Karpas-422 (cell line): Measurements from ENCODE around the gene DUSP10. TPM values are rescaled to one million over a fixed set of nuclear protein-coding genes. Genes with fewer than 3 reads are reported as not detected.

Source experiments
- DNase-seq: peaks from one replicate; pipeline ENCODE4 v3.0.0-alpha.2; 2015
- H2AFZ ChIP-seq: fragments of 200-600 bp; sonication (generic); 2 replicates; pipeline ENCODE4 v1.6.1; 2014; ENCODE audit warnings: antibody characterized with exemption, low read length, mixed read lengths
- H3K27ac ChIP-seq: fragments of 200-600 bp; sonication (generic); 2 replicates; pipeline ENCODE4 v1.5.1; 2014; ENCODE audit warnings: mild to moderate bottlenecking, low read length, moderate library complexity
- H3K27me3 ChIP-seq: fragments of 200-600 bp; sonication (generic); 2 replicates; pipeline ENCODE4 v1.6.1; 2014; ENCODE audit warnings: low read length, mixed read lengths
- H3K36me3 ChIP-seq: fragments of 200-600 bp; sonication (generic); 2 replicates; pipeline ENCODE4 v1.6.1; 2014; ENCODE audit warnings: low read length, mixed read lengths; ENCODE audit not compliant: insufficient read depth
- H3K4me1 ChIP-seq: fragments of 200-600 bp; sonication (generic); 2 replicates; pipeline ENCODE4 v1.6.1; 2014; ENCODE audit warnings: mild to moderate bottlenecking, low read length, mixed read lengths
- H3K4me2 ChIP-seq: fragments of 200-600 bp; sonication (generic); 2 replicates; pipeline ENCODE4 v1.6.1; 2014; ENCODE audit warnings: low read length, low read depth, mild to moderate bottlenecking; ENCODE audit not compliant: poor library complexity, severe bottlenecking
- H3K4me3 ChIP-seq: fragments of 200-600 bp; sonication (generic); 2 replicates; pipeline ENCODE4 v1.5.1; 2014; ENCODE audit warnings: mild to moderate bottlenecking, antibody characterized with exemption, low read length, mixed read lengths
- H3K79me2 ChIP-seq: fragments of 200-600 bp; sonication (generic); 2 replicates; pipeline ENCODE4 v1.6.1; 2014; ENCODE audit warnings: mild to moderate bottlenecking, low read length, mixed read lengths
- H3K9ac ChIP-seq: fragments of 200-600 bp; sonication (generic); 2 replicates; pipeline ENCODE4 v1.6.0; 2014; ENCODE audit warnings: low read length
- H3K9me2 ChIP-seq: fragments of 200-600 bp; sonication (generic), shearing (Covaris generic); replicated peaks from 2 replicates; pipeline ENCODE4 v1.6.0; 2014; ENCODE audit warnings: mild to moderate bottlenecking, low read length, moderate library complexity; ENCODE audit not compliant: insufficient read depth
- H3K9me3 ChIP-seq: fragments of 300-700, 200-600 bp; sonication (generic); 2 replicates; pipeline ENCODE4 v1.6.1; 2014; ENCODE audit warnings: low read length, mixed read lengths
- H4K20me1 ChIP-seq: fragments of 200-600 bp; sonication (generic); 2 replicates; pipeline ENCODE4 v1.6.1; 2014; ENCODE audit warnings: mild to moderate bottlenecking, antibody characterized with exemption, low read length, low read depth; ENCODE audit not compliant: insufficient read depth
- total RNA-seq: library from RNA; depleted of rRNA; stranded (reverse); fragments of >200 nt; shearing (Covaris generic); gene quantifications from 2 replicates; pipeline ENCODE4 v1.2.3, GENCODE V29; 2014; ENCODE audit warnings: low replicate concordance; rRNA removed

DUSP10 gene
- total RNA-seq = 1.1 and 3.5 TPM in 2 replicates

- Histone ChIP-seq H3K79me2 (no peaks in the 10 kb centered on the region), H3K36me3 (no peaks in the 10 kb centered on the region), H4K20me1 (no peaks in the 10 kb centered on the region), H2AFZ (peak within 1 kb of the TSS; percentile 100), H3K27me3 (no peaks in the 10 kb centered on the region), H3K4me1 (peaks cover 35% of the 10 kb centered on the region), H3K4me3 (peak within 1 kb of the TSS; percentile 93), H3K9me2 (no peaks in the 10 kb centered on the region; the same call in 1 of the 2 replicates), H3K4me2 (peak within 1 kb of the TSS; percentile 84), H3K27ac (peak within 1 kb of the TSS; percentile 56; the same call in 1 of the 2 replicates), H3K9me3 (no peaks in the 10 kb centered on the region), H3K9ac (peak within 1 kb of the TSS; percentile 73)
- DNase-seq = peak; percentile 99
These were observed at the start of gene DUSP10 for GRCh38 chr1:221741703-221742554. Gene DUSP10 (minus strand): TSS chr1:221742089. CDS start chr1:221739744, 2,345 bp downstream.

GRCh38 chr1:221788466-221788865, 46.6 kb upstream of the DUSP10 start:
- no peak overlapping the region for H3K4me3 ChIP-seq
- H4K20me1 ChIP-seq = no peaks in the 10 kb centered on the region

GRCh38 chr1:221786647-221787046, 44.8 kb upstream of the DUSP10 start:
- H3K9me3 ChIP-seq = no peaks in the 10 kb centered on the region
- DNase-seq = no peak
- no peak overlapping the region for H3K4me2 ChIP-seq
- H3K9ac ChIP-seq = no peak overlapping the region
- H3K36me3 ChIP-seq = no peaks in the 10 kb centered on the region
- no peaks in the 10 kb centered on the region for H3K4me1 ChIP-seq
- no peaks in the 10 kb centered on the region for H3K79me2 ChIP-seq
- no peak overlapping the region for H3K4me3 ChIP-seq
- no peaks in the 10 kb centered on the region; the same call in 1 of the 2 replicates for H3K9me2 ChIP-seq
- no peak overlapping the region for H3K27ac ChIP-seq
- no peaks in the 10 kb centered on the region for H3K27me3 ChIP-seq
- H4K20me1 ChIP-seq = no peaks in the 10 kb centered on the region
- no peak overlapping the region for H2AFZ ChIP-seq

More at GRCh38 chr1:221788466-221788865, 46.6 kb upstream of the DUSP10 start:
- no peaks in the 10 kb centered on the region for H3K4me1 ChIP-seq
- H3K27ac ChIP-seq = no peak overlapping the region
- no peak overlapping the region for H3K9ac ChIP-seq
- DNase-seq = no peak
- no peaks in the 10 kb centered on the region for H3K36me3 ChIP-seq
- no peaks in the 10 kb centered on the region for H3K79me2 ChIP-seq
- H3K27me3 ChIP-seq = no peaks in the 10 kb centered on the region
- H2AFZ ChIP-seq = no peak overlapping the region
- H3K4me2 ChIP-seq = no peak overlapping the region
- H3K9me3 ChIP-seq = no peaks in the 10 kb centered on the region
- no peaks in the 10 kb centered on the region; the same call in 1 of the 2 replicates for H3K9me2 ChIP-seq

GRCh38 chr1:221783936-221784335, 42.0 kb upstream of the DUSP10 start:
- H3K4me1 ChIP-seq = no peaks in the 10 kb centered on the region
- DNase-seq = no peak
- no peaks in the 10 kb centered on the region for H4K20me1 ChIP-seq
- no peaks in the 10 kb centered on the region for H3K27me3 ChIP-seq
- no peak overlapping the region for H3K4me3 ChIP-seq
- H3K79me2 ChIP-seq = no peaks in the 10 kb centered on the region
- no peak overlapping the region for H3K27ac ChIP-seq
- no peaks in the 10 kb centered on the region for H3K9me3 ChIP-seq
- H2AFZ ChIP-seq = no peak overlapping the region
- no peaks in the 10 kb centered on the region for H3K36me3 ChIP-seq
- no peak overlapping the region for H3K4me2 ChIP-seq
- H3K9ac ChIP-seq = no peak overlapping the region
- no peaks in the 10 kb centered on the region; the same call in 1 of the 2 replicates for H3K9me2 ChIP-seq

- Histone ChIP-seq H3K4me1 (0 out of 2 replicates have a peak, but pooled peaks cover under 1% of the 10 kb centered on the region), H3K4me3 (no peak overlapping the region), H2AFZ (no peak overlapping the region), H3K9ac (no peak overlapping the region), H4K20me1 (no peaks in the 10 kb centered on the region), H3K9me3 (no peaks in the 10 kb centered on the region), H3K4me2 (no peak overlapping the region), H3K27me3 (no peaks in the 10 kb centered on the region), H3K79me2 (no peaks in the 10 kb centered on the region), H3K9me2 (no peaks in the 10 kb centered on the region; the same call in 1 of the 2 replicates), H3K27ac (no peak overlapping the region), H3K36me3 (no peaks in the 10 kb centered on the region)
- DNase-seq = no peak
These were observed 41.5 kb upstream of the DUSP10 start for GRCh38 chr1:221783437-221783836.

- no peaks in the 10 kb centered on the region for H3K36me3 ChIP-seq
- no peaks in the 10 kb centered on the region for H3K79me2 ChIP-seq
- no peaks in the 10 kb centered on the region for H4K20me1 ChIP-seq
- H3K27me3 ChIP-seq = no peaks in the 10 kb centered on the region
- no peak overlapping the region for H3K4me3 ChIP-seq
- H3K9me3 ChIP-seq = no peaks in the 10 kb centered on the region
- H3K4me1 ChIP-seq = peaks cover 5% of the 10 kb centered on the region
- DNase-seq = no peak
- H3K27ac ChIP-seq = no peak overlapping the region
- H3K9me2 ChIP-seq = no peaks in the 10 kb centered on the region; the same call in 1 of the 2 replicates
- H3K9ac ChIP-seq = no peak overlapping the region
- H2AFZ ChIP-seq = no peak overlapping the region
- no peak overlapping the region for H3K4me2 ChIP-seq
These were observed 41.1 kb upstream of the DUSP10 start for GRCh38 chr1:221782970-221783369.

- peaks cover 10% of the 10 kb centered on the region for H3K4me1 ChIP-seq
These were observed 40.6 kb upstream of the DUSP10 start for GRCh38 chr1:221782477-221782876.

GRCh38 chr1:221781102-221781755, 39.3 kb upstream of the DUSP10 start:
- no peaks in the 10 kb centered on the region; the same call in 1 of the 2 replicates for H3K9me2 ChIP-seq

More at GRCh38 chr1:221782477-221782876, 40.6 kb upstream of the DUSP10 start:
- H2AFZ ChIP-seq = no peak overlapping the region
- no peaks in the 10 kb centered on the region for H4K20me1 ChIP-seq
- no peaks in the 10 kb centered on the region for H3K27me3 ChIP-seq
- H3K9me3 ChIP-seq = no peaks in the 10 kb centered on the region
- no peak overlapping the region for H3K27ac ChIP-seq
- H3K4me2 ChIP-seq = no peak overlapping the region
- no peaks in the 10 kb centered on the region for H3K36me3 ChIP-seq
- no peak overlapping the region for H3K9ac ChIP-seq
- DNase-seq = no peak
- H3K9me2 ChIP-seq = no peaks in the 10 kb centered on the region; the same call in 1 of the 2 replicates
- no peaks in the 10 kb centered on the region for H3K79me2 ChIP-seq
- H3K4me3 ChIP-seq = no peak overlapping the region

More at GRCh38 chr1:221781102-221781755, 39.3 kb upstream of the DUSP10 start:
- Histone ChIP-seq H3K4me2 (no peak overlapping the region), H3K9ac (no peak overlapping the region), H3K4me1 (peaks cover 17% of the 10 kb centered on the region), H3K27ac (no peak overlapping the region), H3K9me3 (no peaks in the 10 kb centered on the region), H3K4me3 (no peak overlapping the region), H4K20me1 (no peaks in the 10 kb centered on the region), H3K27me3 (0 out of 2 replicates have a peak, but pooled peaks cover 1% of the 10 kb centered on the region), H3K36me3 (no peaks in the 10 kb centered on the region), H2AFZ (no peak overlapping the region), H3K79me2 (no peaks in the 10 kb centered on the region)
- no peak for DNase-seq
